Fibroblast of peridontal ligament (primary cell): ENCODE measurements around the gene LRRTM4.
"Not testable (repeated sequence)": the region's sequence is repeated elsewhere in the genome, so short reads cannot be mapped to it uniquely, and the experiment has no call there.

ENCODE experiments used
- DNase-seq: peaks from one replicate; pipeline ENCODE4 v3.0.0-alpha.2; 2010; ENCODE audit errors: extremely low read depth

The LRRTM4 gene

DNA sequence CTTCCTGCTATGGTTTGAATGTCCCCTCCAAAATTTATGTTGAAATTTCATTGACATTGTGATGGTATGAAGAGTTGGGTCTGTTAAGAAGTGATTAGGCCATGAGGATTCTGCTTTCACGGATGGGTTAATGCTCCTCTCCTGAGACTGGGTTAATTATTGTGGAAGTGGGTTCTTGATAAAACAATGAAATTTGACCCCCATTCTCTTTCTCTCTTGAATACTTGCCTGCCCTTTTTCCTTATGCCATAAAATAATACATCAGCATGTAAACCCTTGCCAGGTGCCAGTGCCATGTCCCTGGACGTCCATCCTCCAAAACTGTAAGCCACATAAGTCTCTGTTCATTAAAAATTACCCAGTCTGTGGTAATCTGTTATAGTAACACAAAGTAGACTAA lies 352.8 kb downstream of the LRRTM4 start:
- DNase-seq = no peak

- not testable (repeated sequence) for DNase-seq
Measured at GRCh38 chr2:77164021-77164420, 358.2 kb downstream of the LRRTM4 start.

DNA sequence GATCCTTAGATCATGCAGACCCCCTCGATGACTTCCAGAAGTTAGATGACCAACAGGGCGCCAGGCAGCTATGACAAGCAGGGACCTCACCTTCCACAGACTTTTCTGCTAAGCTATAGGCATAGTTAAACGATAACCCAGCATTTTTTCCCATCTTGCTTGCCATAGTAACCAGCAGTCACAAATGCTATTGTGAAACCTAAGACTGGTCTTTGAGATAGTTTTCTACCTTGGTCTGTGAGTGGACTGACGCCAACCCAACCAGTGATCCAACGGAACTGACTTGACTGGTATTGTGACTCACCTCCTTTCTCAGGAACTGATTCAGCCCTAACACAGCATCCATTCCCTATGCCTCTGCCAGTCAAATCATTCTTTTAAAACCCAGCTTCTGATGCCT lies 361.2 kb downstream of the LRRTM4 start:
- no peak for DNase-seq

DNA sequence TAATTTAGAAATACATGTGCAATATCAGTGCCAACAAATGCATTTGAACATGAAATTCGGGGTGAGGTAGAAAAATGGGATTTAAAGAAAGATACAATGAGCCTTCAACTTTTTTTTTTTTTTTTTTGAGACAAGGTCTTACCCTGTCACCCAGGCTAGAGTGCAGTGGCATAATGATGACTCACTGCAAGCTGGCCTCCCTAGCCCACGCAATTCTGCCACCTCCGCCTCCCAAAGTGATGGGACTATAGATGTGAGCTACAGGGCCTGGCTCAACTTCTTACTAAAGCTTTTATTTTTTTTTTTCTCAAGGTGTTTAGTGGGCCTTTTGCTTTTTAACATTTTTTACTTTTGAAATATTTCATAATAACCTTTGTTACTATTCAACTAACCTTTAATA lies 365.6 kb downstream of the LRRTM4 start:
- no peak for DNase-seq

GRCh38 chr2:77155511-77155910 lies 366.7 kb downstream of the LRRTM4 start:
- DNase-seq = no peak

GRCh38 chr2:77149565-77149964 lies 372.6 kb downstream of the LRRTM4 start:
- DNase-seq = no peak

- DNase-seq = no peak
Measured at GRCh38 chr2:77147153-77147552, 375.0 kb downstream of the LRRTM4 start.

DNA sequence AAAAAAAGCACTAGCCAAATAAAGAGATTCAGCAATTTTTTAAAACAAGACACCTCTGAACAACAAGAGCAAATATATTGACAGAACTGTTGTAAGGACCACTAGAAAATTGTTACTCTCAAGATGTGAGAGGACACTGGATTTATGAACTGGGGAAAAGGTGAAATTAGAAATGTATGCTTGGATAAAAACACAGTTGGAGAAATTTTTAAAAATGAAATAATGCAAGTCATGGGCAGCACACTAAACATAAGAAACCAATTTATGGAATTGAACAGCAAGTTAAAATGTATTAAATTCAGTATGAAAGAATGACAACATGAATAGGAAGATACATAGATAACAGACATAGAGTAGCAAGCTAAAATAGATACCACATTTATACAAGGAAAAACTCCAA lies 377.4 kb downstream of the LRRTM4 start:
- DNase-seq = no peak

DNA sequence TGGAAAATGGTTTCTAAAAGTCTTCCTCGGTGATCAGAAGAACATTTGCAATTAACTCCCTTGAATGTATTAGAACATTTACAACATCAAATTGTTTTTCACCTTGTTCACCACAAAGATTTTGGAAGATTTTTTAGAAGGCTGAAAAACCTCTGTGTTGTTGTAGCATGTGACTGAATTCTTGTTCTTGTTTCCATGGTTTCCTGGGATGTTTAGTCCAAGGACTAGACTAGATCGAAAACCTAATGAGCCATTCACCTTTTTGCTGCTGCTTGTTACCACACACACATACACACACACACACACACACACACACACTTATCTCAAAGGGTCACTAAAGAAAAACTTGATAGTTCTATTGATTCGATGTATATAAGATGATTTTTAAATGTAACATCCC lies 380.0 kb downstream of the LRRTM4 start:
- no peak for DNase-seq

- not testable (repeated sequence) for DNase-seq
Measured at GRCh38 chr2:77128479-77128878, 393.7 kb downstream of the LRRTM4 start.

GRCh38 chr2:77127345-77127744 lies 394.8 kb downstream of the LRRTM4 start:
- DNase-seq = no peak

- no peak for DNase-seq
Measured at GRCh38 chr2:77121518-77121917, 400.7 kb downstream of the LRRTM4 start.

- DNase-seq = no peak
Measured at GRCh38 chr2:77119333-77119732, 402.8 kb downstream of the LRRTM4 start.

- no peak for DNase-seq
Measured at GRCh38 chr2:77108915-77109314, 413.3 kb downstream of the LRRTM4 start.

- no peak for DNase-seq
Measured at GRCh38 chr2:77105008-77105407, 417.2 kb downstream of the LRRTM4 start.

- no peak for DNase-seq
Measured at GRCh38 chr2:77104554-77104953, 417.6 kb downstream of the LRRTM4 start.

- no peak for DNase-seq
Measured at GRCh38 chr2:77102927-77103326, 419.2 kb downstream of the LRRTM4 start.

DNA sequence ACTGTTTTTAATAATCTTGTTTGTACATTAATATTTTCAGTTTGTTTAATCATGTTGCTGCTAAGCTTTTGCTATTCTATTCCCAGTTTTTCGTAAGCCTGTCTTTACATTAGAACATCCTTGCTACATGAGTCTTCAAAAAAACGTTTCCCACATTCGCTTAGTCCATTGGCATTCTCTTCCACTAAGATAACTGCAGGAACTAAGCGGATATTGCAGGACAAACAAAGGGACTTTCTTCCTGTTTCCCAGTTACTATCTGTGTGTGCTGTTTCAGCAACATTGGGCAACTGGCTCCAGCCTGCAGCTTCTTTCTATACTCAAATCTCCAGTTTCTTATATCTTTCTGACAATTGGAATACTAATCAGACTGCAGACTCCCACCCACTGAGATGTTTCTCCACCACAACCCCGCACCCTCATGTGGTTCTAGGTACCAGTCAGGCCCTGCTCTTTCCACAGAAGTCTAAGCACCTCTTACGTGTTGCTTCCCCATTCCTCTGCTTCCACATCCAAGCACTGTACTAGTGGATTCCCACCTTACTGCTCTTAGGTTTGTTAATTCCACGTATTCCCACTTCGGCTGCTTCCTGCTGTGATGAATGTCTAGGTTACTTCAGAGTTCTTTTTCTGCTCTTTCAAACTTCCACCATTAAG lies 420.3 kb downstream of the LRRTM4 start:
- DNase-seq = no peak

GRCh38 chr2:77099961-77100360 lies 422.2 kb downstream of the LRRTM4 start:
- DNase-seq = no peak

- not testable (repeated sequence) for DNase-seq
Measured at GRCh38 chr2:77095525-77095924, 426.7 kb downstream of the LRRTM4 start.

GRCh38 chr2:77095096-77095495 lies 427.1 kb downstream of the LRRTM4 start:
- no peak for DNase-seq

- DNase-seq = not testable (repeated sequence)
Measured at GRCh38 chr2:77088424-77088823, 433.8 kb downstream of the LRRTM4 start.

DNA sequence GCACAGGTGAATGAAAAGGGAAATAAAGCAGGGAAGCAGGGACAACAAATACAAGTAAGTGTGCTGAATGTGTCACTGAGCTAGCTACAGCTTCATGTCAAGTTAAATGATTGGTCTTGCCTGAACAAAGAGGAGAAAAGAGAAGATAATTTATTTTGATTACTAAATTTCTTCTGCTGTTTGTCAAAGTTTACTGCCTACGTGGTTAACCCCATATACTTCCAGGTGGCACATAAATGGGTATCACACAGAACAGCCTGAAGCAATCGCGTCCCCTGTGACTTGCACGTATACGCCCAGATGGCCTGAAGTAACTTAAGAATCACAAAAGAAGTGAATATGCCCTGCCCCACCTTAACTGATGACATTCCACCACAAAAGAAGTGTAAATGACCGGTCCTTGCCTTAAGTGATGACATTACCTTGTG lies 434.2 kb downstream of the LRRTM4 start:
- no peak for DNase-seq

GRCh38 chr2:77086478-77086877 lies 435.7 kb downstream of the LRRTM4 start:
- DNase-seq = no peak
